GM12892 (cell line): Measurements from ENCODE around the gene PLXNC1.

Experiments
- POLR2A ChIP-seq: IDR thresholded peaks from 2 replicates; pipeline ENCODE4 v1.6.1; 2011; ENCODE audit warnings: low read depth, low read length, control low read depth
- TAF1 ChIP-seq: IDR thresholded peaks from 2 replicates; pipeline ENCODE4 v1.6.1; 2011; ENCODE audit warnings: low read depth, mild to moderate bottlenecking, control low read depth, low read length, borderline replicate concordance

GRCh38 chr12:94205822-94206221, 57.4 kb downstream of the PLXNC1 start:
- TF ChIP-seq POLR2A = no peak
- TF ChIP-seq TAF1 = no peak
